SU-DHL-6 (cell line): ENCODE results near the gene ITPKB.

ENCODE experiments used
- CTCF ChIP-seq: fragments of 200-600 bp; sonication (generic); IDR thresholded peaks from one replicate; pipeline ENCODE4 v1.5.1; 2017; ENCODE audit warnings: antibody characterized with exemption, mild to moderate bottlenecking, low read length, moderate library complexity; ENCODE audit not compliant: insufficient read depth, poor library complexity, severe bottlenecking
- EZH2phosphoT487 ChIP-seq: fragments of 200-600 bp; sonication (generic), shearing (Covaris generic); conservative IDR thresholded peaks from 2 replicates; pipeline ENCODE4 v1.6.1; 2018; ENCODE audit warnings: mild to moderate bottlenecking, antibody characterized with exemption, low read length, moderate library complexity, mixed read lengths

- TF ChIP-seq CTCF (no peak), EZH2phosphoT487 (no peak)
Measured at GRCh38 chr1:226588484-226588883, 150.6 kb downstream of the ITPKB start.
